NCI-H2107 treated with DMSO at 0.1 percent for 48 hours (cell line): ENCODE measurements around the gene KRT72.

Source experiments
- DNase-seq: peaks from one replicate; lab custom pipeline; 2025; ENCODE audit not compliant: unreplicated experiment; lab: John Stamatoyannopoulos, UW

KRT72 gene

GRCh38 chr12:52543985-52544883 lies 57.0 kb downstream of the KRT72 start:
- no peak for DNase-seq

- DNase-seq, result no peak
These were observed 58.4 kb downstream of the KRT72 start for GRCh38 chr12:52542785-52543318.

DNA sequence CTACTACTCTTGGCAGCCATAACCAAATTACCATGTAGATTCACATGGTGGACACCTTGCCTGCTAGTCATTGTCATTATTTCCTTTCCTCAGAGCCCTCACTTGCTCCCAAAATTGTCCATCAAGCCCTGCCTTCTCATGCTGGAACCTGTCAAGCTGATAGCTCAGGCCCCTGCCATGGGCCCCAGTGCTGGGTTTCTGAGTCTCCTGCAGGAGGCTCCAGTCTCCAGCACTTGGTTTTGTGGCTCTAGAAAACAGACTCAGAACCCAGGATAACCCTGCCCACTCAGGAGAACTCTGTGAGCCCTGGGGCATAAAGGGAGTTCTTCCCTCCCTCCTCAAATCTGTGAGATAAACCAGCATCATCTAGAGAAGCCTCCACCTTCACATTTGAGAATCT lies 59.1 kb downstream of the KRT72 start:
- DNase-seq, result no peak

DNA sequence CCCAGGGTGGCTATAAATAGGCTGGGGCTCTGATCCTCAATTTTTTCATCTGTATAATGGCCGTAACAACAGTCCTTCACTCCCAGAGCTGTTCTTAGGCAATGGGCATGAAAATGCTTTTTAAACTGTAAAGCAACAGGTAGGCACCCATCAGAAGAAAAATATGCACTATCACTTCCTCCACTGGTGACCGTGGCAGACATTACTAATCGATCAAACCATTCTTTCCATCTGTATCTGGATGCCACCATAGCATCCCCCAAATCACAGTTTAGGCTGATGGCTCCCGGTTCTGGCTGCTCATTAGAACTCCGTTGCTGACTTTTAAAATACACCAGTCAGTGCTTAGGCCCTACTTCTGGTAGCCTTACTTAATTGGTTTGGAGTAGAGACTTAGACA lies 59.6 kb downstream of the KRT72 start:
- no peak for DNase-seq

DNA sequence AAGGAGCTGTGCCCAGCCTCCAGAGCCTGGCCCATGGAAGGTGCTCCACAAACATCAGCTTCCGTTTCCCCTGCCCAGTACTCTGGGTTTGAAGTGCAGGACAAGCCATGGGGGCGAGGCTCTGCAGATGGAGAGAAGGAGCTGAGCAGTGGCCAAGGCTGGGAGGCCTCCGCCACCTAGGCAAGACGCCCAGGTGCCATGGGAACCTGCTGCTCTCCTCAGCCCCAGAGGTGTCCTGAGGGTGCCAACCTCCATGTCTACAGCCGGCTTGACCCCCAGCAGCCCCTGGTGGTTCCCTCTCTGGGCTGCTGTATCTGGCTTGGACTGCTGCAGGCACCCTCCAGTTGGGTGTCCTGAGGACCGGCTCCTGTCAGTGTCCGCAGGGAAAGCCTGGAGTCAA lies 60.7 kb downstream of the KRT72 start:
- DNase-seq, result no peak

DNA sequence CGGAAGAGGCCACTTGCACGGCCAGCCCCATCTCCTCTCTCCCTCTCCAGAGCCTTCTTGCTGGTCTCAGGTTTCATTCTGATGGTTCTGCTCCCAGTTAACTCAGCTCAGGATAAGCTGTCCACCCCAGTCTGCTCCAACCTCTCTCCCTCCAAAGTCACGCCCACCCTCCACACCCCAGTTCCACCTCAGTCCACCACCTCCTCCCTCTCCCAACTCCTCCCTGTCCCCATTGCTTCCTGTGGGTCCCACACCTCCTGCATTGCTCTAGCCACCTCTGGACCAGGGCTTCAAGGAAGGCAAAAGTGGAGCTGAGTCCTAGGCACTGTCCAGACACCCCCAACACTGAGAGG lies 61.5 kb downstream of the KRT72 start:
- DNase-seq, result no peak

GRCh38 chr12:52539083-52539820 lies 62.0 kb downstream of the KRT72 start:
- no peak for DNase-seq

- DNase-seq, result no peak
These were observed 64.2 kb downstream of the KRT72 start for GRCh38 chr12:52537101-52537500.
